ENCODE measurements around the gene CTU2.
A peak's percentile ranks its signal among the peaks of the same experiment; 100 is the strongest.
"Not testable (repeated sequence)": the region's sequence is repeated elsewhere in the genome, so short reads cannot be mapped to it uniquely, and the experiment has no call there.

The CTU2 gene

DNA sequence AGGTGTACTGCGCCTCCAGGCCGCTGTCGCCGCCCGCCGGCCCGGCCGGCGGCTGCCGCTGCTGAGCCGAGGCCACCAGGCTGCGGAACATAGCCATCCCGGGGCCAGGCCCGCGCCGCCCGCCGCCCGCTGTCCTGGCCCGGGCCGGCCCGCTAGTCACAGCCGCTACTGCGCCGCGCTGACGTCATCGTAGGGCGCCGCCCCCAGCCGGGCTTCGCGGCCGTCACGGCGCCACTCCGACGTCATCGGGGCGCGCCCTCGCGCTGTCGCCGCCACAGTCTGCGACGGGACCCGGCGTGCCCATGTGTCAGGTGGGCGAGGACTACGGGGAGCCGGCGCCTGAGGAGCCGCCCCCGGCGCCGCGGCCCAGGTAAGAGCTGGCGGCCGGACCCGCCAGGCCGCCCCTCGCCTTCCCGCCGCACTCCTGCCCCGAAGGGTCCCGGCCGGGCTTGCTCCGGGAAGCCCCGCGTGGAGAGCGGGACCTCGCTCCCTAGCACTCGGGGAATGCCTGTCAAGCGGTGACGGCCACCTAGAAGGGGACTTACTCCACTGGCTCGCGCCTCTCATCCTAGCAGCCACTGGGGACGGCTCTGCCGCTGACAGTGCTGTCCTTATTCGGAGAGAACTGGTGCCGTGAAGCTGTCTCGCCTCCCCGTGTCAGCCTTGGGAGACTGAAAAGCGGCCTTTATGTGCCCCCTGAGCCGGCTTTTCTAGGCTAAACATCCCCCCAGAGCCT, at the start of gene CTU2, which contains the start of gene RNF166:
Gene CTU2 (plus strand): TSS at position 275 of the 736 bp plus-strand sequence. CDS start 28 bp downstream, at position 303.
Gene RNF166 (minus strand): TSS at position 180 of the 736 bp plus-strand sequence. CDS start 83 bp downstream, at position 97.
- DNase-seq (ENCODE audit: low spot score), result peak; percentile 89

DNA sequence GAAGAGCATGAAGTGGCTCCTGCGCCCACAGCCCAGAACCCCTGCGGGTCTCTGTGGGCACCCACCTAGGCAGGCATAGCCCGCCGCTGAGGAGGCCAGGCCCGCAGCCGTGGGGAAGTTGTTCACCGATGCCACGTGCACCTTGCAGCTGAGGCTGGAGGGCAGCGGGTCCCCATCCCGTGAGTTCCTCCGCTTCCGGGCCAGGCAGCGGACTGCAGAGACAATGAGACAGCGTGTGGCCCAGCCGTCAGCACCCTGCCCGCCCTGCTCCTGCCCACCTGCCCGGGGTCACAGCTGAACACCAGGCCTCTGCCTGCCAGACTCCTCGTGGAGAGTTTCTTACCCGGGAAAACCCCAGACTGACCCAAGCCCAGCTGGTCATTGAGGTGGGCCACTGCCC, 48.9 kb upstream of the CTU2 start:
- no peak for DNase-seq (ENCODE audit: low spot score)

DNA sequence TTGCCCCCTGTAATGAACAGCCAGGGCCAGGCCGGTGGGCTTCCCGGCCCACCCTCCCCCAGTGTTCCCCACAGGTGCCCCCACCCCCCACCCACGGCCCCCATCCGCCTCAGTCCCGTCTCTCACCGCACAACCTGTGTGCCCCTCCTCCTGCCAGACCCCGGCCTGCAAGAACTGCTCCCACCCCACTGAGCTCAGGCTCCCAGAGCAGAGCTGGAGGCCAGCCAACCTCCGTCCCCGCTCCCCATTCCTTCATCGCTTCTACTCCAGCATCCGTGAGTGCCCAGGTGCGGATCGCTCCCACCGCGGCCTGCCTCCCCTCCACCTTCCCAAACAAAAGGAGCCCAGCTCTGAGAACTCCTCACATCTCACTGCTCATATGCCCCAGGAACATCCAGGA, 47.6 kb upstream of the CTU2 start:
- no peak for DNase-seq (ENCODE audit: low spot score)

DNA sequence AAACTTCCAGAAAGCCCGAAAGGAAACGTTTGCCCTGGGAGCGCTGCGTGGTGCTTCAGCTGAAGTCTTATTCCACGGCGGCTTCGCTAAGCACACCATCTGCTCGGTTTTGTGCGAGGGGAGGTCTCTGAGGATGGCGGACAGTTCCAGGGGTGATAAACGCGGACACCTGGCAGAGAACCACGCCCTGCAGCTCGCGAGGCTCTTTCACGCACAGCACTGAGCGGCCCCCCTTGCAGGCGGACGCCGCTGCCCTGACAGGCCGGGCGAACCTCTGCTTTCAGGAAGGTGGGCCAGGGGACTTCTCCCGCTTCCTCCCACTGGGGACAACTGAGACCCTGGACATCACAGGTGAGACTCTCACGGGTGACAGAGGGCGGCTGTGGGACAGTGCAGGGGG, 47.1 kb upstream of the CTU2 start:
- no peak for DNase-seq (ENCODE audit: low spot score)

DNA sequence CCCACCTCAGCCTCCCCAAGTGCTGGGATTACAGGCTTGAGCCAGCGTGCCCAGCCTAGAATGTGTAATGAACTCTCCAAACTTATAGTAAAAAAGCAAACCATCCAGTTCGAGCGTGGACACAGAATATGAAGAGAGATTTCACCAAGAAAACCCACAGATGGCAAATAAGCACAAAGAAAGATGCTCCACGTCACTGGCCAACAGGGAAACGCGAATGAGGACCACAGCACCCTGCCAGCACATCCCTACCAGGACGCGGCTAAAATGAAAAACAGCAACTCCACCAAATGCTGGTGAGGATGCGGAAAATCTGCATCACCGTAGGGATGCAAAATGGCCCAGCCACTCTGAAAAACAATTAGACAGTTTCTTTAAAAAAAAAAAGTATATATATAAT, 44.8 kb upstream of the CTU2 start:
- DNase-seq (ENCODE audit: low spot score), result no peak

DNA sequence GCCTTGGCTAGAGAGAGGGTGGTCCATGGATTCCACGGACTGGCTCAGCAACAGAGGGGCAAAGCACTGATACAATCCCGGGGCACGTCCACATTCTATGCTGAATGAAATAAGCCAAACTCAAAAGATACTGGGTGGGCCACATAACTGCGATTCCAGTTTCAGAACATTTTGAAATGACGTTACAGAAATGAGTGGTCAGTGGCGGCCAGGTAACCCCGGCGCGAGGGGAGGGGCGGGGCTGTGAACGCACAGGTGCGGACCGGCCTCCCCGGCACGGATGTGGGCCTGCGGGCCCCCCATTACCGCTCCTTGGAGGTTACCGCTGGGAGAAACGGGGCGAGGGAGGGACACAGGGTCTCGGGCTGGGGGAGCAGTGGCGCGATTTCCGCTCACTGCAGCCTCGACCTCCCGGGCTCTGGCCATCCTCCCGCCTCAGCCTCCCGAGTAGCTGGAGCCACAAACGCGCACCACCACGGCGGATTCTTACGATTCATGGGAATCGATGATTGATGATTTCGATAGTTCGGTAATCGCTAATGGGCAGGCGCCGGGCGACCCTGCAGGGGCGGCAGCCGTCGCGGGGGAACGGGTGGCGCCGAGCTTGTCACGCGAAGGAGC, 44.0 kb upstream of the CTU2 start:
- no peak for DNase-seq (ENCODE audit: low spot score)

DNA sequence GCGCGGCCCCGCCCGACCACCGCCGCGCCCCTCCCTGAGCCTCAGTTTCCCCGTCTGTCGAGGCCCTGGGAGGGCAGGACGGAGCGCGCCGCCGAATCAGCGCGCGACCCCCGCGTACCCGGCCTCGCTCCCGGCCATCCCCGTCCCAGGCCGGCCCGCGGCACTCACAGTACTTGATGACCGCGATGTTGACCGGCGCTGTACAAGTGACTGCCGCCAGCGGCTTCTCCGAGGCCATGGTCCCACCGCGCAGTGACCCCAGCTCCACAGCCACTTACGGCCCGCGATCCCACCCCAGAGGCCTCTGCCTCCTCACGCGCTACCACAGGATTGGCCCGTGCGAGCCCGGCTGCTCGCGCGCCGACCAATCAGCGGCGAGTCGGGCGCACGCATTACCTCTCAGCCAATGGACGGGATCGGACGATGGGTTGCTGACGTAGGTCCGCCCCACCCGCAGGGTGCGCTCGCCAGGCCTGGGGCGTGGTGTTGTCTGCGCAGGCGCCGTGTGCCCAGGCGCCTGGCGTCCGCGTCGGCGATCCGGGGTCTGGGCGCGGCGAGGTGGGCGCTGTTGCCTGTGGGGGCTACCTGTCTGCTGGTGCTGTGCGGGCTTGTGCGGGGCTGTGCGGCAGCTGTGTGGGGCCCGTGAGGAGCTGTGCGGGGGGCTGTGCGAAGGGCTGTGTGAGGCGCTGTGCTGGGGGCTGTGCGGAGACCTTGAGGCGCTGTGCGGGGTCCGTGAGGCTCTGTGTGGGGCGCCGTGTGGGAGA, 43.3 kb upstream of the CTU2 start, which contains the start of gene MVD:
Gene MVD (minus strand): TSS at position 249 of the 764 bp plus-strand sequence. CDS start 11 bp downstream, at position 238.
- DNase-seq (ENCODE audit: low spot score), result peak; percentile 98

DNA sequence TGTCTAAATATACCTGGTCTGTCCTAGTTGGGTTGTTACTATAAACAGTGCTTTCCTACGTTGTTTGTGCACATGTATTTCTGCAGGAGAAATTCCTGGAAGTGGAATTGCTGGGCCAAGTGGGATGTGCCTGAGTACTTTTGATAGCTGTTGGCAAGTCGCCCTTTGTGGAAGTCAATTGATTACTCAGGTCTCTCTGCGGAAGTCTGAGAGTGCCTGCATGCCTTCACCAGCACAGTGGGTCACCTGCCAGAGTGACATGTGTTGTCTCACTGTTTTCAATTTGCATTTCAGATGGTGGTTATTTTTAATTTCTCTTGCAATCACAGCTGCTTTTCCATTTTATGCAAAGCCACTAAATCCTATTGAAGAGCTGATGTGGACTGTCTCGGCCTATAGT, 41.2 kb upstream of the CTU2 start:
- no peak for DNase-seq (ENCODE audit: low spot score)

DNA sequence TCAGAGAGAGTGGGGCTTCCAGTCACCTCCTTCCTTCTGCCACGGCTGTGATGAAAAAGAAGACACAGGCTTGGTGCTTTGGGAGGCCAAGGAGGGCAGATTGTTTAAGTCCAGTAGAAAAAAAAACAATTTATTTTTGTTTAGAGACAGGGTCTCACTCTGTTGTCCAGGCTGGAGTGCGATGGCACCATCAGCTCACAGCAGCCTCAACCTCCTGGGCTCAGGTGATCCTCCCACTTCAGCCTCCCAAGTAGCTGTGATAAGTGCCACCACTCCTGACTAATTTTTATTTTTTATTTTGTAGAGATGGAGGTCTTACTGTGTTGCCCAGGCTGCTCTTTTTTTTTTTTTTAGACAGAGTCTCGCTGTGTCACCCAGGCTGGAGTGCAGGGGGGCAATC, 40.7 kb upstream of the CTU2 start:
- DNase-seq (ENCODE audit: low spot score), result no peak

DNA sequence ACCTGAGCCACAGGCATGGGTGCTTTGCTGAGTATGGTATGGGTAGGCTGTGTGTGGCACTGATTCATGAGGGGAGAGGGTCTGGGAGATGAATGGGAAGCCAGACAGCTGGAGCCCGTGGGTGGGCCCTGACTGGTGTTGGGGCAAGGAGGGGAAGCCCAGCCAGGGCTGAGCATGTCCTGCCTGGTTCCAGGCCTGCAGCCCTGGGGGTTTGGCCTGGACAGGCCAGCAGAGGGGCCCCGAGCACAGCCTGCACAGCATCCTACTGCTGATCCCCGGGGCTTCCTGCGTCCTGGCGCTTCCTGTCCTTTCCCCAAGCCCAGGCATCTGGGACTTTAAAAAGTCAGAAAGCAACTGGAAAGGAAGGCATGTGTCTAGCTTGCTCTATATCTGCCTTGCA, 38.8 kb upstream of the CTU2 start:
- no peak for DNase-seq (ENCODE audit: low spot score)

DNA sequence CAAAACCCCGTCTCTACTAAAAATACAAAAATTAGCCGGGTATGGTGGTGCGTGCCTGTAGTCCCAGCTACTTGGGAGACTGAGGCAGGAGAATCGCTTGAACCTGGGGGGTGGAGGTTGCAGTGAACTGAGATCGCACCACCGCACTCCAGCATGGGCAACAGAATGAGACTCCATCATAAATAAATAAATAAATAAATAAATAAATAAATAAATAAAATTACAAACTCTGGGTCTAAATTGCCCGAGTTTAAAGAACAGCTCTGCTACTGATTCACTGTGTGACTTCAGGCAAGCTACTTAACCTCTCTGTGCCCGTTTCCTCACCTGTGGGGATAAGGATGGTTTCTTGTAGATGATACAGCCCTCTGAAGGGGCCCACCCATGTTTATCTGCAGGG, 36.8 kb upstream of the CTU2 start:
- DNase-seq (ENCODE audit: low spot score), result not testable (repeated sequence)

DNA sequence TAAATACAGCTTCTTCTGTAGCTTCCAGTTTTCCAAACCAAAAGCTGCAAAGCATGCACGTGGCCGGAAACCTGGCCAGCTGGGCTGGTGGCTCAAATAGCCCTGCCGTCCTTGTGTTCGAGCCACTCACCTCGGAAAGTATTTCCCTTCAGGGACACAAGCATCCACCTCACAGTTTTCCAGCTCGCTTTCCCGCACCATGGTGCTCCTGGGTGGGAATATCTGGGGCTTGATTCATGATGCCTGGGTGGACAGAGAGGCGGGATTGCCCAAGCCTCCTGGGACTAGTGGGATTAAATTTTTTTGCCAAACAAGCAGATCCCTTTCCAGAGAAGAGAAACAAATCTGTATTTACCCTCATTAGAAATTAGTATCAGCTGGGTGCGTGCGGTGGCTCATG, 36.3 kb upstream of the CTU2 start:
- no peak for DNase-seq (ENCODE audit: low spot score)

DNA sequence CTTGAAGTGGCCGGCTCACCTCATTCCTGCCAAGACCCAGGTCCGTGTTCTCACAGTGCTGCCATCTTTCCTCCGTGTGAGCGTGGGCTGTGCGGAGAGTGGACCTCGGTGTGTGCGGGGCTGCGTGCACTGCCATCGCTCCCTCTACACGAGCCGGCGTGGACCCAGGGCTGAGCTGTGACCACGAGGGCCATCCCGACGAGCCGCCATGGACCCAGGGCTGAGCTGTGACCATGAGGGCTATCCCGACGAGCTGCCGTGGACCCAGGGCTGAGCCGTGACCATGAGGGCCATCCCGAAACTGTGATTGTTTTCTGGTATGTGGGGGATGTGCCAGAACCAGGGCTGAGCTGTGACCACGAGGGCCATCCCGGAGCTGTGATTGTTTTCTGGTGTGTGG, 34.5 kb upstream of the CTU2 start:
- DNase-seq (ENCODE audit: low spot score), result no peak

DNA sequence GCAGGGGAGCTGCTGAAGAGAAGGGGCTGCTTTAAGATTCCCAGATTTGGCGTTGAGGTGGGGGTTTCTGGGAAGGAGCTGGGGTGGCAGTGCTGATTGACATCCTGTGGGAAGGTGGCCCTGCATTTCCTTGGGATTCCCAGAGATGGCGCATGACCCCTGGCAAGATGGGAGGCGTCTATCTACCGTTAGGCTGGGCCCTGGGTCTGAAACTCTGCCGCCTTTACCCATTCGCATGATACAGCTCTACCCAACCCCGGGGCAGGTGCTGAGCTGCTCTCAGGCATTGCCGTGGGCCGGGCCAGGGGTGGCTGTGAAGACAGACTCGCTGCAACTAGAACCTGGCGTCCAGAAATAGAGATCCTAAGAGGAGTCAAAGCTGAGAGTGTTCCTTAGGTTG, 33.5 kb upstream of the CTU2 start:
- DNase-seq (ENCODE audit: low spot score), result no peak

DNA sequence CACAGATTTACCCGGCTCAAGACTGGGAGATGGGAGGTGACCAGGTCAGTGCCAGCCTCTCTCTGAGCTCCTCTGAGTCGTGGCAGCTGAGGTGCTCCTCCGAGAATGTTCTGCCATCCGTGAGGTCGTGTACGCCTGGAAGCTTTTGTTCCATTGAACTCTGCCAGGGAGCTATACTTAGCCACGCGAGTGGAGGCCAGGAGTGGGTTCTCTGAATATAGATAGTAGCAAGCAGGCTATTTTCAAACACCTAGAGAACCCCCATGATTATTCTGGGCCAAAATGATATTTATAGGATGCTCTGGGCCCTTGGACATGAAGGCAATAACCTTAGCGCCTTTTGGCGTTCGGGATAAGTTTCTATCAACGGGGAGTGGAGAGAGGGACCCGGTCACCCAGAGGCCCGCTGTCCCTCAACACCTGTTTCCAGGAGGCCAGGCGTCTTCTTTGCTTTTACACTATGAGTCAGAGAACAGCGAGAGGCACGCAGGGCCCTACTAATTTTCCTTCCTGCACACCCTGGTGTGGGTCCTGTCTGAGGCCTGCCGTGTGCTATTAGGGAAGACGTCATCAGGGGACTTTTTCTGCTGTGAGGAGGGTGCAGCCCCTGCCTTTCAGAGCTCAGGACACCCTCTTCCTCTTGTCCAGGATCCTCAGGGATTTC, 32.5 kb upstream of the CTU2 start:
- DNase-seq (ENCODE audit: low spot score), result no peak

DNA sequence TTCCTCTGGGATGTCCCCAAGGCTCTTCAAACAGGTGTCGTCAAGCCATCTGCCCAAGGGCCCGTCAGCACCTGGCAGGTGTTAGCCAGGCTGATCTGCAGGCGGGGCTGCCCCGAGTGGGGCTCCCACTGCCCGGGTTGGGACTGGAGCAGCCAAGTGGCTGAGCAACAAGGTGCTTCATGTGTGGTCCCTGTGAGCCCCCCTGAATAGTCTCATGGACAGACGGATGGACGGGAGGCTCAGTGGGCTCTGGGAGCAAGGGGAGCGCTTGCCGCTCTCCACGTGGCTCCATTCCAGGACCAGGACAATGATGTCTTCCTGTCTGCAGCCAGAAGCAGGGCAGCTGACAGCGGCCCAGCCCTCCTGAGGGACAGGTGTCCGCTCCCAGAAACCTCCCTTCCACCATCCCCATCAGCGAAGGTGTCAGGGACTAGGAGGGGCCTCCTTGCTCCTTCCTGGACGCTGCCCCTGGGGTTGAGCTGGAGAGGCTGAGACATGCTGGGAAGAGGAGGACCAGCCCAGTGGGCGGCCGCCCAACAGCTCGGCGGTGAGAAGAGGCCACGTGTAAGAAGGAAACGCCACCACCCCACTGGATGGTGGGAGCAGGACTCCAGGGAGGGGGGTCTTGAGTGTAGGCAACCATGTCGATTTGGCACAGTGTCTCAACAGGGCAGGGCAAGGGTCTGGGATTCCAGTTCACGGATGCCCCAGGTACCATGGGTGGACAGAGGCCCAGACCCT, 29.6 kb upstream of the CTU2 start:
- no peak for DNase-seq (ENCODE audit: low spot score)

DNA sequence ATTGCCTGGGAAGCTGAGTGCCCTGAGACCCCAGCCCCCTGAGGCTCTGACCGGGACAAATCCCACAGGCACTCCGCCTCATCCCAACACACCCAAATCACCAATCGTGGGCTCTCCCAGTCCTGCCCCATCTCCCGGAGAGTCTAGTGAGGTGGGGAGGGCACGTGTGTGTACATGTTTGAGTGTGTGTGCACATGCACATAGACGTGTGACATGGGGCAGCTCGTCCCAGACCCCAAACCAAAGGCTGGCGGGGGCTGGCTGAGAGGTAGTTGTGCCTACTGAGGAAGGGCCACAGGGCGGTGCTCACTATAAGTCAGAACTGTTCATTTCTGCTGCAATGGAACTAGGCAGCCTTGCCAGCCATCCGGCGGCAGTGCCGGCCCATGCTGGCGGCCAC, 28.6 kb upstream of the CTU2 start:
- no peak for DNase-seq (ENCODE audit: low spot score)

DNA sequence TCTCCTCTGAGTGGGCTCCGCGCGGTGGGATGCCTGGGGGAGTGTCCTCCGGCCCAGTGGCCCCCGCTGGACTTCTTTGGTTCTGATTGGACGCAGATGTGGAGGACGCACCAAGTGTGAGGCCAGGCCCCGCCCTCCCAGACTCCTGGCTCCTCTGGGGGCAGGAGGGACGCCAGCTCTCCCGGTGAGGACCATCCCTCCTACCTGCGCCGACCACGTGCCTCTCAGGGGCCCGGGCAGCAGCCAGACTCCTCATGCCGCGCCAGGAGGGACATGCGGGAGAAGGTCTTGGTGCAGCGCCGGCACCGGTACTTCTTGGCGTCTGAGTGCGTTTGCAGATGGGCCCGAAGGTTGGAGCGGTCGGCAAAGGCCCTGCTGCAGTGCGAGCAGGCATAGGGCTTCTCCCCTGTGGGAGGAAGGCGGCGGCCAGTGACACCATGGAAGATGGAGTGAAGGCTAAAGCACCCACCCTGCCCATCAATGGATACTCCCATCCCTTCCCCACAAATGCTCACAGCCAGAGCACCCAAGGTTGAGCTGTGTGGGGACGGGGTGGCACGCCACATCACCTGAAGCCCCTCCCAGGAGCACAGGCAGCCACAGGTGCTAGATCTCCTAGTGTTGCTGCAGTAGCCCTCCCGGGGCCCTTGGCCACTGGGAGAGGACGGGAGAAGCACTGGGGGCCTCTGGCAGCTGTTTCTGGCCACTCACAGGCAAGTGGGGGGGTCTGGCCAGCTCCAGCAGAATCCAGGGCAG, 27.9 kb upstream of the CTU2 start:
- DNase-seq (ENCODE audit: low spot score), result no peak

DNA sequence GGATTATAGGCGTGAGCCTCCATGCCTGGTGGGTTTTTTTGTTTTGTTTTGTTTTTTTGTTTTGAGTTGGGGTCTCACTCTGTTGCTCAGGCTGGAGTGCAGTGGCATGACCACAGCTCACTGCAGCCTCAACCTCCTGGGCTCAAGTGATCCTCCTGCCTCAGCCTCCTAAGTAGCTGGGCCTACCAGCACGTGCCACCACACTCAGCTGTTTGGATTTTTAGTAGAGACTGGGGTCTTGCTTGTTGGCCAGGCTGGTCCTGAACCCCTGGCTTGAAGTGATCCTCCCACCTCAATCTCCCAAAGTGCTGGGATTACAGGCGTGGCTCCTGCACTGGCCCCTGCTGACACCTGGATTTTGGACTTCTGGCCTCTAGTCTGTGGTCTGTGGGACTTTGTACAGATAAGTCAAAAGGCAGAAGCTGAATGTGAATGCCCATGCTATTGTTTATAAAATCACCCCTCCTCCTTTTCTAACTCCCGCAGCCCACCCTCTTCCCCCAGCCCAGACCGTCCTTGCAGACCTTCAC, 25.7 kb upstream of the CTU2 start:
- no peak for DNase-seq (ENCODE audit: low spot score)

DNA sequence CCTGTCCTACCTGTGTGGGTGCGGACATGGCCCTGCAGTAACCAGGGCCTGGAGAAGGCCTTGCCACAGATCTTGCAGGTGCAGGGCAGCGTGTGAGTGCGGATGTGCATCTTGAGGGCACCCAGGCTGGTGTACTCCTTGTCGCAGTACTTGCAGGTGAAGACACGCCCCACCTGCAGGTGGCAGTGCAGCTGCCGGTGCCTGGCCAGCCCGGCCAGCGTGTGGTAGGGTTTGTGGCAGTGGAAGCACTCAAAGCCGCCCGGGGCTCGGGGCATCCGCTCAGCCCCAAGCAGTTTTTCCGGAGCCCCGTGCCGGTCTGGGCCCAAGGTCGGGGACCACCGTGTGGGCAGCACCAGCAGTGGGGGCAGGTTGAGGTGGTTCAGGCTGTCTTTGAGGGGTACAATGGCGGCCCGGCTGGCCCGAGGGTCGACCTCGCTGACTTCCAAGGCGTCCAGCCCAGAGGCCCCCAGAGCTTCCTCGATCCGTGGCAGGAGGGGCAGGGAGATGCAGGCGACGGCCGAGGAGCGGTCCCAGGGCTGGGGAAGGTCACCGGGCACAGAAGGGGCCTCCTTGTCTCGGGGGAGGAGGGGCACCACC, 25.1 kb upstream of the CTU2 start:
- no peak for DNase-seq (ENCODE audit: low spot score)

Data from putamen (tissue), 1 donor.